Measurements from ENCODE around the gene MRFAP1.
"Not testable (repeated sequence)": the region's sequence is repeated elsewhere in the genome, so short reads cannot be mapped to it uniquely, and the experiment has no call there.

Gene MRFAP1

GRCh38 chr4:6618386-6619115, 21.9 kb upstream of the MRFAP1 start:
- no peak overlapping the region for H3K4me3 ChIP-seq (ENCODE audit: low read length)
- TF ChIP-seq ZNF274 (IDR thresholded peaks at IDR 0.05; ENCODE audit: low read depth, low read length), result no peak

- H3K4me3 ChIP-seq (ENCODE audit: low read length), result no peak overlapping the region
- no peak for TF ChIP-seq ZNF274 (IDR thresholded peaks at IDR 0.05; ENCODE audit: low read depth, low read length)
Observed at GRCh38 chr4:6619116-6619465, 21.4 kb upstream of the MRFAP1 start.

- no peak overlapping the region for H3K4me3 ChIP-seq (ENCODE audit: low read length)
- no peak for TF ChIP-seq ZNF274 (IDR thresholded peaks at IDR 0.05; ENCODE audit: low read depth, low read length)
Observed at GRCh38 chr4:6619466-6620255, 20.8 kb upstream of the MRFAP1 start.

GRCh38 chr4:6620296-6620695, 20.2 kb upstream of the MRFAP1 start:
- TF ChIP-seq ZNF274 (IDR thresholded peaks at IDR 0.05; ENCODE audit: low read depth, low read length), result no peak
- no peak overlapping the region for H3K4me3 ChIP-seq (ENCODE audit: low read length)

GRCh38 chr4:6620891-6621555, 19.5 kb upstream of the MRFAP1 start:
- H3K4me3 ChIP-seq (ENCODE audit: low read length), result no peak overlapping the region
- TF ChIP-seq ZNF274 (IDR thresholded peaks at IDR 0.05; ENCODE audit: low read depth, low read length), result no peak

- no peak for TF ChIP-seq ZNF274 (IDR thresholded peaks at IDR 0.05; ENCODE audit: low read depth, low read length)
- H3K4me3 ChIP-seq (ENCODE audit: low read length), result no peak overlapping the region
Observed at GRCh38 chr4:6621556-6621927, 18.9 kb upstream of the MRFAP1 start.

GRCh38 chr4:6622744-6623143, 17.7 kb upstream of the MRFAP1 start:
- no peak for TF ChIP-seq ZNF274 (IDR thresholded peaks at IDR 0.05; ENCODE audit: low read depth, low read length)
- no peak overlapping the region for H3K4me3 ChIP-seq (ENCODE audit: low read length)

GRCh38 chr4:6625256-6625655, 15.2 kb upstream of the MRFAP1 start:
- H3K4me3 ChIP-seq (ENCODE audit: low read length), result no peak overlapping the region
- TF ChIP-seq ZNF274 (IDR thresholded peaks at IDR 0.05; ENCODE audit: low read depth, low read length), result no peak

- TF ChIP-seq ZNF274 (IDR thresholded peaks at IDR 0.05; ENCODE audit: low read depth, low read length), result no peak
Observed at GRCh38 chr4:6626066-6626465, 14.4 kb upstream of the MRFAP1 start.

GRCh38 chr4:6627832-6628231, 12.7 kb upstream of the MRFAP1 start:
- TF ChIP-seq ZNF274 (IDR thresholded peaks at IDR 0.05; ENCODE audit: low read depth, low read length), result no peak
- no peak overlapping the region for H3K4me3 ChIP-seq (ENCODE audit: low read length)

More at GRCh38 chr4:6626066-6626465, 14.4 kb upstream of the MRFAP1 start:
- H3K4me3 ChIP-seq (ENCODE audit: low read length), result no peak overlapping the region

GRCh38 chr4:6628484-6628883, 12.0 kb upstream of the MRFAP1 start:
- not testable (repeated sequence) for H3K4me3 ChIP-seq (ENCODE audit: low read length)

GRCh38 chr4:6632125-6632524, 8.4 kb upstream of the MRFAP1 start:
- no peak for TF ChIP-seq ZNF274 (IDR thresholded peaks at IDR 0.05; ENCODE audit: low read depth, low read length)
- H3K4me3 ChIP-seq (ENCODE audit: low read length), result no peak overlapping the region

- H3K4me3 ChIP-seq (ENCODE audit: low read length), result no peak overlapping the region
- no peak for TF ChIP-seq ZNF274 (IDR thresholded peaks at IDR 0.05; ENCODE audit: low read depth, low read length)
Observed at GRCh38 chr4:6633091-6633906, 7.2 kb upstream of the MRFAP1 start.

GRCh38 chr4:6634746-6635145, 5.7 kb upstream of the MRFAP1 start:
- no peak overlapping the region for H3K4me3 ChIP-seq (ENCODE audit: low read length)
- TF ChIP-seq ZNF274 (IDR thresholded peaks at IDR 0.05; ENCODE audit: low read depth, low read length), result no peak

Measured in GM08714 (cell line).